WTC11 (cell line): ENCODE measurements around the gene TMED1. TPM values are rescaled to one million over a fixed set of nuclear protein-coding genes. Genes with fewer than 3 reads are reported as not detected.

ENCODE experiments used
- ATAC-seq: fragments of 200-7000 bp; cut with Tn5 transposase; 2 replicates; pipeline ENCODE4 v1.10.0; 2021; ENCODE audit warnings: mild to moderate bottlenecking, moderate library complexity
- Bru-seq: library from RNA; stranded (reverse); fragments of 400-500 nt; gene quantifications from one replicate; lab custom pipeline; 2021; lab: Mats Ljungman, UMichigan
- CTCF ChIA-PET: fragments of 300-600 bp; sonication (Branson Sonifier 250); formaldehyde crosslinking; loops from one replicate; lab custom pipeline; 2021; ENCODE audit warnings: antibody characterized with exemption; lab: Charles Lee
- POLR2A ChIA-PET: fragments of 350-600 bp; sonication (Branson Sonifier 250); formaldehyde crosslinking; loops from one replicate; lab custom pipeline; 2021; ENCODE audit warnings: antibody characterized with exemption; lab: Charles Lee
- DNase-seq: peaks from one replicate; pipeline ENCODE4 v3.0.0; 2021; ENCODE audit warnings: low spot score
- H3K27ac Mint-ChIP-seq: 2 replicates; pipeline ENCODE4 v1.8.0; 2021; ENCODE audit warnings: mixed read lengths
- H3K27me3 Mint-ChIP-seq: 2 replicates; pipeline ENCODE4 v1.8.0; 2021; ENCODE audit warnings: low read depth, mild to moderate bottlenecking, moderate library complexity, mixed read lengths
- H3K36me3 Mint-ChIP-seq: 2 replicates; pipeline ENCODE4 v1.8.0; 2021; ENCODE audit warnings: mixed read lengths
- H3K4me1 Mint-ChIP-seq: 2 replicates; pipeline ENCODE4 v1.8.0; 2022; ENCODE audit warnings: mixed read lengths
- H3K4me3 Mint-ChIP-seq: 2 replicates; pipeline ENCODE4 v1.8.0; 2021; ENCODE audit warnings: mild to moderate bottlenecking, moderate library complexity, mixed read lengths
- H3K9me3 Mint-ChIP-seq: 2 replicates; pipeline ENCODE4 v1.8.0; 2021; ENCODE audit warnings: mixed read lengths
- AFF4 ChIP-seq: sonication (generic); formaldehyde crosslinking; IDR thresholded peaks from 2 replicates; pipeline ENCODE4 v1.8.1; 2023; ENCODE audit warnings: mild to moderate bottlenecking, missing genetic modification reagents, borderline replicate concordance
- ATF6 ChIP-seq: sonication (generic); formaldehyde crosslinking; IDR thresholded peaks from 2 replicates; pipeline ENCODE4 v1.8.1; 2023; ENCODE audit warnings: mild to moderate bottlenecking, missing genetic modification reagents
- CTCF ChIP-seq: fragments of 200-600 bp; IDR thresholded peaks from 2 replicates; pipeline ENCODE4 v1.8.0; 2022; ENCODE audit warnings: antibody characterized with exemption
- ERG ChIP-seq: fragments of 250-450 bp; sonication (Bioruptor Pico); IDR thresholded peaks from 2 replicates; pipeline ENCODE4 v1.8.0; 2021; ENCODE audit warnings: mild to moderate bottlenecking
- ETV6 ChIP-seq: sonication (generic); formaldehyde crosslinking; IDR thresholded peaks from 2 replicates; pipeline ENCODE4 v1.8.1; 2022; ENCODE audit warnings: mild to moderate bottlenecking, missing genetic modification reagents
- FOXK1 ChIP-seq: sonication (generic); formaldehyde crosslinking; IDR thresholded peaks from 2 replicates; pipeline ENCODE4 v1.8.0; 2022; ENCODE audit warnings: mild to moderate bottlenecking, moderate library complexity, missing genetic modification reagents
- FOXP4 ChIP-seq: sonication (generic); formaldehyde crosslinking; IDR thresholded peaks from 2 replicates; pipeline ENCODE4 v1.8.0; 2022; ENCODE audit warnings: mild to moderate bottlenecking, missing genetic modification reagents
- HMGXB4 ChIP-seq: sonication (generic); formaldehyde crosslinking; IDR thresholded peaks from 2 replicates; pipeline ENCODE4 v1.8.1; 2023; ENCODE audit warnings: mild to moderate bottlenecking, moderate library complexity, missing genetic modification reagents
- MYBL2 ChIP-seq: sonication (generic); formaldehyde crosslinking; IDR thresholded peaks from 2 replicates; pipeline ENCODE4 v1.8.1; 2023; ENCODE audit warnings: mild to moderate bottlenecking, moderate library complexity, missing genetic modification reagents
- NFE2L1 ChIP-seq: sonication (generic); formaldehyde crosslinking; IDR thresholded peaks from 2 replicates; pipeline ENCODE4 v1.8.1; 2023; ENCODE audit warnings: missing genetic modification reagents
- OVOL2 ChIP-seq: fragments of 250-450 bp; sonication (Bioruptor Pico); IDR thresholded peaks from 2 replicates; pipeline ENCODE4 v1.9.0; 2021; ENCODE audit warnings: mild to moderate bottlenecking, borderline replicate concordance
- SP1 ChIP-seq: sonication (generic); formaldehyde crosslinking; conservative IDR thresholded peaks from 2 replicates; pipeline ENCODE4 v1.8.1; 2022; ENCODE audit warnings: missing genetic modification reagents
- TP53 ChIP-seq: sonication (generic); formaldehyde crosslinking; IDR thresholded peaks from 2 replicates; pipeline ENCODE4 v1.8.1; 2023; ENCODE audit warnings: mild to moderate bottlenecking, missing genetic modification reagents
- ZBTB21 ChIP-seq: sonication (generic); formaldehyde crosslinking; IDR thresholded peaks from 2 replicates; pipeline ENCODE4 v1.8.1; 2023; ENCODE audit warnings: mild to moderate bottlenecking, missing genetic modification reagents, borderline replicate concordance
- ZNF317 ChIP-seq: sonication (generic); formaldehyde crosslinking; IDR thresholded peaks from 2 replicates; pipeline ENCODE4 v1.8.1; 2023; ENCODE audit warnings: low read depth, mild to moderate bottlenecking, moderate library complexity, missing genetic modification reagents, borderline replicate concordance
- ZNF416 ChIP-seq: fragments of 250-450 bp; sonication (Bioruptor Pico); IDR thresholded peaks from 2 replicates; pipeline ENCODE4 v1.9.0; 2021; ENCODE audit warnings: mild to moderate bottlenecking, inconsistent platforms
- ZNF671 ChIP-seq: fragments of 250-450 bp; sonication (Bioruptor Pico); IDR thresholded peaks from 2 replicates; pipeline ENCODE4 v1.8.0; 2021; ENCODE audit warnings: mild to moderate bottlenecking
- long read RNA-seq, 3 experiments: library from RNA in 1 of 3; library from capped mRNA in 1 of 3; library from polyadenylated mRNA in 1 of 3; unstranded in 2 of 3; stranded (forward) in 1 of 3; transcript quantifications; one replicate each; pipeline ENCODE4 v2.0.0, GENCODE V29; 2021
- total RNA-seq: library from RNA; stranded (reverse); gene quantifications from 3 replicates; pipeline ENCODE4 v1.2.3, GENCODE V29; 2021

TMED1 gene
- 28.5 to 40.9 TPM (median 40.6 TPM) in 3 replicates for total RNA-seq
- Bru-seq, nascent RNA = percentile 60 among the genes with signal in this experiment
- long read RNA-seq, experiment 1, transcript TMED1-201 (4 exons, 1,340 nt) = major isoform, 84 of 88 reads
- long read RNA-seq, experiment 1, partial matches to known transcripts = 2 of 88 reads
- long read RNA-seq, experiment 1, other reads (novel, unspliced or antisense) = 2 of 88 reads
- long read RNA-seq, experiment 2, transcript TMED1-201 (4 exons, 1,340 nt) = major isoform, 47 of 64 reads
- long read RNA-seq, experiment 2, partial matches to known transcripts = 3 of 64 reads
- long read RNA-seq, experiment 2, other reads (novel, unspliced or antisense) = 14 of 64 reads
- long read RNA-seq, experiment 3, transcript TMED1-201 (4 exons, 1,340 nt) = major isoform, 110 of 121 reads
- long read RNA-seq, experiment 3, partial matches to known transcripts = 2 of 121 reads
- long read RNA-seq, experiment 3, other reads (novel, unspliced or antisense) = 9 of 121 reads

- peak; percentile 100 for DNase-seq
- peak; percentile 50; the same call in 1 of the 2 replicates for TF ChIP-seq TP53 (CRISPR knock-in tag)
- 0 out of 2 replicates have a peak, but pooled peaks have one; percentile 57 for TF ChIP-seq MYBL2 (CRISPR knock-in tag)
- TF ChIP-seq OVOL2 = no peak
- peak; percentile 68 for TF ChIP-seq ETV6
- no peak for TF ChIP-seq ZNF317 (CRISPR knock-in tag)
- no peak for TF ChIP-seq FOXP4 (CRISPR knock-in tag)
- peak; percentile 76 for TF ChIP-seq SP1
- TF ChIP-seq HMGXB4 (CRISPR knock-in tag) = 0 out of 2 replicates have a peak, but pooled peaks have one; percentile 14
- 0 out of 2 replicates have a peak, but pooled peaks have one; percentile 15 for TF ChIP-seq AFF4 (CRISPR knock-in tag)
- 0 out of 2 replicates have a peak, but pooled peaks have one; percentile 55 for TF ChIP-seq ZBTB21 (CRISPR knock-in tag)
- TF ChIP-seq ZNF671 (CRISPR knock-in tag) = peak; percentile 34; the same call in 1 of the 2 replicates
- peak; percentile 36; the same call in 1 of the 2 replicates for TF ChIP-seq CTCF
- 0 out of 2 replicates have a peak, but pooled peaks have one; percentile 66 for TF ChIP-seq ZNF416 (CRISPR knock-in tag)
- no peak for TF ChIP-seq ATF6
- peak; percentile 7; the same call in 1 of the 2 replicates for TF ChIP-seq FOXK1 (CRISPR knock-in tag)
- peak; percentile 58; the same call in 1 of the 2 replicates for TF ChIP-seq NFE2L1
- TF ChIP-seq ERG (CRISPR knock-in tag) = 0 out of 2 replicates have a peak, but pooled peaks have one; percentile 14
- H3K27me3 Mint-ChIP-seq = peaks cover 24% of the 10 kb centered on the region
- peaks cover 12% of the 10 kb centered on the region; the same call in 1 of the 2 replicates for H3K36me3 Mint-ChIP-seq
- ATAC-seq = peak; percentile 93
- H3K4me1 Mint-ChIP-seq = peaks cover 13% of the 10 kb centered on the region
- H3K4me3 Mint-ChIP-seq = peak within 1 kb of the TSS; percentile 85
- POLR2A ChIA-PET = interaction anchor here (0.6 to 1.6 kb wide), 8 partner anchors 10 to 430 kb away, joined by 3 to 9 read pairs (median 4); partner anchors contain the start of gene DNM2
- CTCF ChIA-PET = interaction anchor here (0.5 to 8.0 kb wide), 23 partner anchors 10 to 420 kb away, joined by 3 to 135 read pairs (median 5); partner anchors contain the start of genes CARM1 and DNM2
- peaks cover 24% of the 10 kb centered on the region for H3K9me3 Mint-ChIP-seq
- peak within 1 kb of the TSS; percentile 100 for H3K27ac Mint-ChIP-seq
Observed at GRCh38 chr19:10835754-10836478, at the start of gene TMED1. TMED1 (minus strand) TSS chr19:10836212; CDS start chr19:10836191, 21 bp downstream.
